Activated CD4-positive, alpha-beta T cell treated with anti-CD3 and anti-CD28 coated beads for 24 hours (primary cell): ENCODE data around the gene DOCK1.
"Not testable (repeated sequence)": the region's sequence is repeated elsewhere in the genome, so short reads cannot be mapped to it uniquely, and the experiment has no call there.

Experiments used
- DNase-seq, 2 donors: peaks; one replicate each; pipeline ENCODE4 v3.0.0-alpha.2; 2020; ENCODE audit warnings: low read depth in 2 of 2

The DOCK1 gene

DNA sequence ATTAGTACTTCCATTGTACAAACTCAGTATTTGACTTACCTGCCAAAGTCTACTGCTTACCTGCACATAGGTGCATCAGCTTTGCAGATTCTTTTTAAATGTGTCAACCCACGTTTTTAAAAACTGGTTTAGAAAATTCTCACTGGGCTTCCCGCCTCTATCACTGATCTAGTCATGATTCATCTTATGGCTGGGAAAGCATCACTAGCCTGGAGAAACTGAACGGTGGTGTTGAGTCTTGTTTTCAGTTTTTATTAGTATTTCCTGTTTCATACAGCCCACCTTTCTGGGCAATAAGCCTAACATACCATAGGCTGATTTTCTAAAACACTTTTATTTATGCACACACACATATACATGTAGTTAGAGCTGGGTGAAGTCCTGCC is 19.7 kb downstream of the DOCK1 start:
- DNase-seq, result no peak

DNA sequence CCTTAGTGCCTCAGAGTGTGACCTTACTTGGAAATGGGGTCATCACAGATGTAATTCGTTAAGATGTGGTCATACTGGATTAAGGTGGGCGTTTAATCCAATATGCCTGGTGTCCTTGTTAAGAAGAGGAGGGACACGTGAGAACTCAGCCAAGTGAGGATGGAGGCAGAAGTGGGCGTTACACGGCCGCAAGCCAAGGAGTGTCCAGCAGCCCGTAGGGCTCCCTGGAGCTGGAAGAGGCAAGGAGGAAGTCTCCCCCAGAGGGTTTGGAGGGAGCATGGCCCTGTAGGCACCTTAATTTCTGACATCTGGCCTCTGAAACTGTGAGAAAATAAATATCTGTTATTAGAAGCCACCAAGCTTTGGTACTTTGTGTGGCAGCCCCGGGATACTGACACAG is 21.3 kb downstream of the DOCK1 start:
- no peak for DNase-seq

DNA sequence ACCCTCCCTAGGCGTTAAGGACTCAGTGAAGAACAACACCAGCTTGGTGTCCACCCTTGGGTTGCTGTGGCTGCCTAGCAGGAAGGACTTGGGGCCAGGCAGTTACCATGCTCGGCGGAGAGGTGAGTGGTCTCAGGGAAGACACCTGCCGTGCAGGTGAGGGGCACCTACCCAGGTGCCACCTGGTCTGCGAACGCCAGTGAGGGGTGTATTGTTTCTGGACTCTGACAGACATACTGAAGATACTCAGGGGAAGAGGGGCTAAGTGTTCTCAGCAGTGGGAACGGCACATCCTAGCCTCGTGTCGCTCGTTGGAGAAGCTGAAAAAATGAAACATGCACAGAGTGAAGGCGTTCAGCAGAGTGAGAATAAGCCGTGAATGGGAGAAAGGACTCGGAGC is 22.6 kb downstream of the DOCK1 start:
- no peak for DNase-seq

DNA sequence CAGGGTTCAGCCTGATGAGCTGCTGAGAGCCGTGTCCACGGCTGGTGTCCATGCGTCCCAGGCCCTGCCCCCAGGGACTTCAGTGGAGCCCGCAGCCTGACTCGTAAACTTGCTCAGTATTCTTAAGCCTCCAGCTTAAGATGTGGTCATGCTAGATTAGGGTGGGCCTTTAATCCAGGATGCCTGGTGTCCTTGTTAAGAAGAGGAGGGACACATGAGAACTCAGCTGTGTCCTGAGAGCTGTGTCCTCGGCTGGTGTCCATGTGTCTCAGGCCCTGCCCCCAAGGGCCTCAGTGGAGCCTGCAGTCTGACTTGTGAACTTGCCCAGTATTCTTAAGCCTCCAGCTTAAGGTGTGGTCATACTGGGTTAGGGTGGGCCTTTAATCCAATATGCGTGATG is 23.0 kb downstream of the DOCK1 start:
- no peak for DNase-seq

DNA sequence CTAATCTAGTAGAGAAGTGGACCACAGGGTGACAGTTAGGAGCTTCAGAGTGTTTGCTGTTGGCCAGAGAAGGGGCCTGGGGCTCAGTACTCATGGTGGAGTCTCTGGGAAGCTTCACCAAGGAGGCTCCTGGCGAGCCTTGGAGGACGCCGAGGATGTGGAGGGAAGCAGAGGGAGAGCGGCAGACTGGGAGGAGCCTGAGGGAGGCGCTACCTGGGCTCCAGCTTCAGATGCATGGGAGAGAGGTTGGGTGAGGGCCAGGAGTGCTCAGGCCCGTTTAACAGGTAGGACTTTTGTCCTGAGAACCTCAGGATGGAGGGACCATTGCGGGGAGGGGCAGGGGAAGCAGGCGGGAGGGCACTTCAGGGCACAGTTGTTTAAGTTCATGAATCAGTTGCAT is 24.2 kb downstream of the DOCK1 start:
- no peak for DNase-seq

DNA sequence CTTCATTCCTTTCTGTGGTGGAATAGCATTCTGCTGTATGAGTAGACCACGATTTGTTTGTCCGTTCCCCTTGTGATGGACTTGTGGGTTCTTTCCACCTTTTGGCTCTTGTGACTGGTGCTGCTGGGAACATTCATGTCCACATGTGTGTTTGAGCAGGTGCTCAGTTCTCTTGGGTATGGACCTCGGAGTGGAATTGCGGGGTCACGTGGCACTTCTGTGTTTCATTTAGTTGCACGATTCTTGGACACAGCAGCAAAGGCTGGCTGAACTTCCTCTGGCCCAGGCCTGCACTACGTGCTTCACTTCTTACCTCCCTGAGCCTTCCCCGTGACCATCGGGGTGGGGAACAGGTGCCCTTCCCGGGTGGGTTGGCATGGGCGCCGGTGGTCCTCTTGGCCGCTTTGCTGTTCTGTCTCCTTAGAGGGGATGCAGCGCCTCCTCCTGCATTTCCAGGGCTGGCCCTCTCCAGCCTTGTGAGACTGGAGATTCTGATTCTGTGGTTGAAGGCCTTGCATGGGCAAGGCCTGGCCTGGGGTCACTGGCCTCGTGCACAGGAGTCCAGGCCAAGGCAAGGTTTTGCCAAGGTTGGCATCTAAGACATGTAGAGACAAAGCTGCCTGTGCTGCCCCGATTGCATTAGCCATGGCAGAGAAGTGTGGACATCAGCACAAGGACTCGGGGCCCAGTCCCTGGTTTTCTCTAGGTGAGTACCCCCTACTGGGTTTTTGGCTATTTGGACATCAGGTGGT is 25.1 kb downstream of the DOCK1 start:
- no peak for DNase-seq

DNA sequence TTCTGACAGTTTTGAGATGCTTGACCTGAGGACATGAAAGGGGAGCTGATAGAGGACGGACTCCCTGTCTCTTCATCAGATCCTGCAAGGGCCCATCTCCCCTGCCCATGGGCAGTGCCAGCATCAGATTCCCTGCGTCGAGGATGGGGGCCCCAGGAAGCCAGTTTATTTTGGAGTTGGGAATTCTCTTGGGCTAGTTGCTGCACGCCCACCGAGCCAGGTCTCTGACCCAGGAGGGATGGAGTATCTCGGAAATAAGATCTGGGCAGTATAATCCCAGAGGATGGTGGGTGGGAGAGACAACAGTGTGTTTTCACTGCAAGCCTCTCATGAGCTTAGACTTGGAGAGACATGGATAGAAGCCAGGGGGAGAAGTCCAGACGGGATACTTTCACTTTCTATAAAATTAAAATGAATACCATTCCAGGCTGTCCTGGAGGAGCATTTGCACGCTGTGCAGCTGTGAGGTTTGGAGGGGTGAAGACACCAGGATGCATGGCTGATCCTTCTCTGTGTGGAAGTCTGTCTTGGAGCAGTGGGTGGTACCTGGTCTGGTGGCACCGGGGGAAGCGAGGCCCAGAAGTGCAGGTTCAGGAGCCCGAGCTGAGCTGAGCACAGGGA is 25.8 kb downstream of the DOCK1 start:
- DNase-seq, result no peak

DNA sequence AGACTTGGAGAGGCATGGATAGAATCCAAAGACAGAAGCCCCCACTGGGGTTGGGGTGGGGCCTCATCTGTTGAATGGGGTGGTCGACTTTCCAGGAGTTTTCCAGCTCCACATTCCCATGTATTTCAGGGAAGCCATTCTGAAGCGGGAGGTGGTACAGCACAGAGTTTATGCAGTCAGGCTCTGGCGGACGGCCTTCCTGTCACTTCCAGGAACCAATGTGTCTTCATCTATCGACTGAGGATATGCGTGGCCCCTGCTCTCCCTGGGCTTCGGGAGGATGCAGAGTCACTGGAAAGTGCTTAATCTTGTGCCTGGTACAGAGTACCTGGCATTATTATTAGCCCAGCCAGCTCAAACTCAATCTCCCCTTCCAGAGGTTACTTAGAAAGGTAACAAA is 26.3 kb downstream of the DOCK1 start:
- DNase-seq, result no peak

DNA sequence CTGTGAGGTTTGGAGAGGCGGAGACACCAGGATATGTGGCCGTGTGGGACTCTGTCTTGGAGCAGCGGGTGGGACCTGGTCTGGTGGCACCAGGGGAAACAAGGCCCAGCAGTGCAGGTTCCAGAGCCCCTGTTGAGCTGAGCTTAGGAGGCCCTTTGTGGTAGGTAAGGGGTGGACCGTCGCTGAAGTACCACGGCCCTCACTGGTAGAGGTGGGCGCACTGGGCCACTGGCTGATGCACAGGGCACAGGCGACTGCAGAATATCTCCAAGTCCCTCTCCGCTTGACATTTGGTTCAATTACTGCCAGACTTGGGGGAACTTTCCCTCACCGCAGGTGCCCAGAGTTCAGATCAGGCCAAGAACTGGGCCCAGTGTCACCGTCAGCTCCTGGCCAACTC is 27.3 kb downstream of the DOCK1 start:
- DNase-seq, result no peak

DNA sequence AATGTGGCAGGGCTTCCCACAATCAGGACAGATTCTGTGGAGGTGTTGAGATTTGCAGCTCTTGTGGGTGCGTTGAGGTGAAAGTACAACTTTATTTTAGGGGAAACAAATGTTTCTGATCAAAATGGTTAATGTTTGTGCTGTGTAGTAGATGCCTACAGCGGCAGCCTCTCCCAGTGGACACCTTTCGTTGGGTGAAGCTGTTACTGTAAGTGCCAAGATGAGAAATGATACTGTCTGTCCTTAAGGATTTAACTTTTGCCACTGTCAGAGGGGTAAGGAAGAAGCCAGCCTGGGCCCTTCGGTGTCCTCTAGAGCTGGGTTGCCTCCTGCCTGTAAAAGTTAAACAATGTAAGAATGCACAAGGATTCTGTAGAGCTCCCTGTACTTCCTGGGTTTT is 27.9 kb downstream of the DOCK1 start:
- no peak for DNase-seq

DNA sequence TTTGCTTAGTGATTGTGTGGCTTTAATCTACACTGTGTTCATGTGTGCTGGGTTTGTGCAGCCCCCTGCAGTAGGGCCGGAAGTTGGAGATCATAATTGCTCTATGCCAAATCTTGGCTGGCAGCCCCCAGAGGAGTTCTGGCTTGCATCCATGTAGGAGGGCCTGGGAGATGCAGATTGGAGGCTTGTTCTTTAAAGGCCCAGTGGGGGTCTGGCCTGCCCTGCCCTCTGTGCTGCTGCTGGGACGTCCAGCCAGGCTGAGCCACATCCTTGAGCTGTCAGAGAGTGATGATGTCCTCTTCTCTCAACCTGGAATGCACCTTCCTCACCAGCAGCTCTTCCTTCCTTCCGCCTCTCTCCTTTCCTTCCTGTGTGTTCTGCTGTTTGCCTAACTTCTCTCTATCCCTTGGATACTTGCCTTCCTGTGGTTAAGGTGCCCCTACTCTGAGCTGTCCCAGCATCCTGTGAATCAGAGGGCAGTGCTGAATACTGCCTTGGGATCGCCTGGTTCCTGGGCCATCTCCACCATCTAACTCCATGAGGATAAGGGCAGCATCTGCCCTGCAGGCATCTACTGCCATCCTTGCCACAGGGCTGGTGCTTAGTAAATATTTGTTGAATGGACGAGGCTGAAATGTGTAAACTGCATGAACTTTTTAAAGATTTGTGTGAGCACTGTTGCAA is 30.2 kb downstream of the DOCK1 start:
- no peak for DNase-seq

DNA sequence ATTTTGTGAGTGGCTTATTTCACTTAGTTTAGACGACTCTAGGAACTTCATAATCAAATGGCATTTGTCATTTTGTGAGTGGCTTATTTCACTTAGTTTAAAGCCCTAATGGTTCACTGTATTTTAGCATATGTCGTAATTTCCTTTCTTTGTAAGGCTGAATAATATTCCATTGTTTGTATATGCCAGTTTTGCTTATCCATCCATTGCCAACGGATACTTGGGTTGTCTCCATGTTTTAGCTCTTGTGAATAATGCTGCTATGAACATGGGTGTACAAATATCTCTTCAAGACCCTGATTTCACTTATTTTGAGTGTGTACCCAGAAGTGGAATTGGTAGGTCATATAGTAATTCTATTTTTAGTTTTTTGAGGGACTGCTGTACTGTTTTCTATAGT is 31.8 kb downstream of the DOCK1 start:
- no peak for DNase-seq

DNA sequence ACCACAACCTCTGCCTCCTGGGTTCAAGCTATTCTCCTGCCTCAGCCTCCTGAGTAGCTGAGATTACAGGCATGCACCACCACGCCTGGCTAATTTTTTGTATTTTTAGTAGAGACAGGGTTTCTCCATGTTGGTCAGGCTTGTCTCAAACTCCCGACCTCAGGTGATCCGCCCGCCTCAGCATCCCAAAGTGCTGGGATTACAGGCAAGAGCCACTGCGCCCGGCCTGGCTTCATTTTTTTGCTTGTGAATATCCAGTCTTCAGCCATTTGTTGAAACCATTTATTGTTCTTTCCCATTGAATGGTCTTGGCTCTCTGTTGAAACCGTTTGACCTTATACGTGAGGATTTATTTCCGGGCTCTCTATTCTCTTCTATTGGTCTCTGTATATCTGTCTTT is 32.9 kb downstream of the DOCK1 start:
- DNase-seq, result not testable (repeated sequence)

DNA sequence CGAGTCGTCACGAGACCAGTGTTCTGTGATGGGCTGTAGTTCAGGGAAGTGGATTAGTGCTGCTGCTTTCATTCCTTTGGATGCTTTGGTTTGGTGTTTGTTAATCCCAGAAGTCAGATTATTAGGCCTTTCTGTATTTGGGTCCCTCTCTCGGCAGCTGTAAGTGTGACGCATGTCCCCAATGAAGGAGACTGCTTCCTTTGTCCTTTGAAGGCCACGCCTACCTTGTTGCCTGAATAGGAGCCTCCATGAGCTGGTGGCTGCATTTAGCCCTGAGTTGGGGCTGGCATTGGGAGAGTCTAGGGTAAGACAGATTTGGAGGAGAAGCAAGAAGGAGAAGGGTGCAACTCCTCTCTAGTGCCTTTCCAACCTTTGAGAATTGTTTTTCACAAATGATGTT is 34.5 kb downstream of the DOCK1 start:
- DNase-seq, result no peak

DNA sequence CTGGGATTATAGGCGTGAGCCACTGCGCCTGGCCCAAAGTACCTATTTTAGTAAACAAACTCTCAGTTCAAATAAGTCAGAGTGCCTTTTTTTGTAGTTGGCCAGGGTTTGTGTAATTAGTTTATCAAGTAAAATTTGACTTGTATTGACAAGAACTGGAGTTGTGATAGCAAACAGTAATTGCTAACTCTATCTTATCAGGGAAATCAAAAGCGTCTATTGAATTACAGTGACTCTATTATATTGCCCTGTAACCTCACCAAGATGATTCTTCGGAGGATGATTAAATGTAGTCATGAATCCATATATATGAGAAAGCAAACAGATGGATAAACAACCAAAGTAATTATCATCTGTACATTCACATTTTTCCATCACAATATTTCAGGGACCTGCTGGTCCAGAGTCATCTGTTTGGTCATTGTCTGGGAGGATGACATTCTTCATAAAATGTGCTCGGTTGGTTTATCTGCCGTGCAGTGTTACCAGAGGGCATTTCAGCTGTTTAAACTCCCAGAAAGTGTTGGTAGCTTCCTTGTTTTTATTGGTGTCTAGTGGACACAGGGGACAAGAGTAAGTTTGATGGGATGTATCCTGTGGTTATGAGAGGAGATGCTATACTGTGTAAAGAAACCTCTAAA is 35.6 kb downstream of the DOCK1 start:
- no peak for DNase-seq

DNA sequence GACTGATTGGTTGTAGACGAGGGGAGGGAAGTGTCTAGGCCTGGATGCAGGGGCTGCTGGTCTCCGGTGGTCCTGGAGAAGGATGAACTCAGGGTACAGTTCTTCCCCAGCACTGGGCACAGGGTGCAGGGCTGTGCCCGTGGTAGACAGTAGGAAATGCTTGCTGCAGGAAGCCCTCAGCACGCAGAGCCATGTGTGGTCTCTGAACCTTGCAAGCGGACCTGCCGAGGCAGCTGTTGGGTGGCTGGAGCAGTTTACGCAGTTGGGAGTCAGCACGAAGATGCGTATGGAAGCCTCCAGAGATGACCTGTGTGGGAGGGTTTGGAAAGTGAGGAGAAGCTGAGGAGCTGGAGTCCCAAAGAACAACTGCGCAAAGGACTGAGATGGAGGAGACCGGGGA is 39.0 kb downstream of the DOCK1 start:
- DNase-seq, result no peak

DNA sequence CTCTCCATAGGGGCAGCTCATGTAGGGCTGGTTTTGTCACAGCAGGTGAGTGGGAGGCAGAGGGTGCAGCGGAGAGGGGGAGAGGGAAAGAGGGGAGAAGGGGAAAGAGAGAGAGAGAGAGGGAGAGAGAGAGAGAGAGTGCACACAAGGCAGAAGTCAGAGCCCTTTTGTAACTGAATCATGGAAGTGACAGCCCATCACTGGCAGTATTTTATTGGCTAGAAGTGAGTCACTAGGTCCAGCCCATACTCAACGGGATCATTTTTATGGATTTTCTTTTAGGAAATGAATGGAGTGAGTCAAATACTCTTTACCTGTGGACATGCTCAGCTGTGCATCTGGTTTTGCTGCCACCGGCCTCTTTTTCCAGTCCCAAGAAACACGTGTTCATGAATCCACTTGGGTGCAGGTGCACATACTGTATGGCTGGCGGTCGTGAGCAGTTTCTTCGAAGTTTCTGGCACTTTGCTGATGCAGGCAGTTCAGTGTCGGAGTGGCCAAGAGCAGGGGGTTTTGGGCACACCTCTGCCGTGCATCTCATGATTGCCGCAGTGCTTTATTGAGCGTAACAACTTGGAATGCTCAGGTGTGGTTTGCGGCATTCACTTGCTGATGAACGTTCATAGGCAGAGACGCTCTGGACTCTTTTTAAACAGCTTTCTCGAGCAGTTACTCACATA is 40.3 kb downstream of the DOCK1 start:
- no peak for DNase-seq

DNA sequence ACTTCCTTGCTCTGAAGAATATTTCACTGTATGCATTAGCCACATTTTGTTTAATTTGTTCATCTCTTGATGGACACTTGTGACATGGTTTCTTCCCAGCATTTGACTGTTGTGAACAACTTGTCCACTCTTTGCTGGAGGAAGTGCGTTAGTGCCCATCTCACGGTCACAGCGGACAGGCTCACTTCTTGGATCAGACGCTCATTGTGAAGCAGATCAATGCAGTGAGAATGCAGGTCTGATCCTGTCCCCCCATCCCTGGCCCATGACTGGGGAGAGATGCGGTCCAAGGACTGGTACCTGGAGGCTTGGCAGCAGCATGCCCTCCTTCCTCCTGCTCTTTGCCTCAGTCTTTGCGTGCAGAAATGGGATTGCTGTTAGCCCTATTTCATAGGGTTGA is 41.5 kb downstream of the DOCK1 start:
- no peak for DNase-seq

DNA sequence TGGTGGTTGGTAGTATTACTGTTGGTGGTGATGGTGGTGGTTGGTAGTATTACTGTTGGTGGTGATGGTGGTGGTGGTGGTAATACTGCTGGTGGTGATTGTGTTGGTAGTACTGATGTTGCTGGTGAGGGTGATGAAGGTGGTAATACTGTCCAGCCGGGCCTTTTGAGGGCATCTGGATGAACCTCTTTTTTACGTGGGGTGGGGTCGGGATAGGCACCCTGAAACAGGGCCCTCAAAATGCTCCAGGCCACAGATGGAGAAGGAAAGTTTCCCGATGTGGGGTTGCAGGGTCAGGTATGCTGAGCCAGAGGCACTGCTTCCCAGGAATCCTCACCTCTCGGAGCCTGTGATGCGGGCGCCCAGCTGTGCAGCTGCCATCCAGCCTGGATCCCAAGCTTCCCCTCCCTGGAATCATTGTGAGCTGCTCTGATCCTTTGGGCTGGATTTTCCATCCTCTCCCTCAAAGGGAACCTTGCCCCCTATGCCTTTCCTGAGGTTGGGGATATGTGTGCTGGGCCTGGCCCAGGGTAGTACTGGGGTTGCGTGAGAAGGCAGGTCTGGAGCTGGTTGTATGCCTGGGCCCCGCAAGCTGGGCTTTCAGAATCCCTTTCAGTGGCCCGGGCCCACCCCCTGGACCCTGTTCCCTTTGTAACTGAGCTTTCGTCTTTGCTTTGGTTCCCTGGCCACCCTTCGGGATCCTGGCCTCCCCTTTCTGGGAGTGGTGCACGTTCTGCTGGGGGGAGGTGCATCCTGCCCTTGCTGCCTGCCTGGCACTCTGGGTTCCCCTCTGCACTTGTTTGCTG is 43.3 kb downstream of the DOCK1 start:
- no peak for DNase-seq

DNA sequence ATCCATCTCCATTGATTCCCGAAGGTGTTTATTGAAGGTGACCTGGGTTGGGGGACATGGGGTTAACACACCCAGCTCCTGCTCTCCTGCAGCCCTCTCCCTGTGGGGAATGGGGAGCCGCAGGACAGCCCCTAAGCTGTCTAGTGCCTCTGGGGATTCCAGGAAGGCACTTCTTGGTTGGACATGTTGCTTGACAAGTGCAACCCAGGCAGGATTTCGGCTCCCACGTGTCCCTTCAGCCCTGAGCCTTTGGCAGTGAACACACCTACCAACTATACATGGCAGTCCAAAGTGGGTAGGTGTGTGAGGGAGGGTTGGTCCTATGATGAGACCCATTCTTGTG is 43.9 kb downstream of the DOCK1 start:
- no peak for DNase-seq

DNA sequence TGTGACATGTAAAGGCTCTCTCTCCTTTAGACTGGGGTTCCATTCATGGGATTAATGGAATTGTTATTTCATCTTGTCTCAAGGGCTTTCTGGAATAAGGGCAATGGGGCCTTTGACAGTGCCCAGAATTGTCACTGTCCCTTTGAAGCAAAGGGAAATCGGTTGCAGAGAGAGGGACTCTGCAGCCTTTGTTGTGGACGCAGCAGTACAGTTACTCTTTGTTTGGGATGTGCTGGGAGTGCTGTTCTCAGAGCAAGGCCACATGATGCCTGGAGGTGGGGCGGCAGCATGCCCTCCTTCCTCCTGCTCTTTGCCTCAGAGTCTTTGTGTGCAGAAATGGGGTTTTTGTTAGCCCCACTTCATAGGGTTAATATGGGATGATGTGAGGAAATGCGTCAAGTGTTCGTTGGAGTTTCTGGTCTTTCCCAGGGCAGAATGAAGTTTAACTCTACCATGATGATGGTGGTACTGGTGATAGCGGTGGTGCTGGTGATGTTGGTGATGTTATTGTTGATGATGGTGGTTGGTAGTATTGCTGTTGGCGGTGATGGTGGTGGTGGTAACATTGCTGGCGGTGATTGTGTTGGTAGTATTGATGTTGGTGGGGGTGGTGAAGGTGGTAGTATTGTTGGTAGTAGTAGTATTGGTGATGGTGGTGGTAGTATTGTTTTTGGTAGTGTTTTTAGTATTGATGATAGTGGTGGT is 45.3 kb downstream of the DOCK1 start:
- DNase-seq, result no peak
